BLaER1 (cell line): ENCODE data around the gene HCAR2.
A peak's percentile ranks its signal among the peaks of the same experiment; 100 is the strongest.
"Not testable (repeated sequence)": the region's sequence is repeated elsewhere in the genome, so short reads cannot be mapped to it uniquely, and the experiment has no call there.

Source experiments
- H3K27ac ChIP-seq: shearing (Covaris generic); formaldehyde crosslinking; 2 replicates; pipeline ENCODE4 v1.8.1; 2022
- H3K27me3 ChIP-seq: shearing (Covaris generic); formaldehyde crosslinking; 2 replicates; pipeline ENCODE4 v1.8.1; 2022
- H3K36me3 ChIP-seq: shearing (Covaris generic); formaldehyde crosslinking; 2 replicates; pipeline ENCODE4 v1.8.1; 2022
- H3K4me1 ChIP-seq: shearing (Covaris generic); formaldehyde crosslinking; 2 replicates; pipeline ENCODE4 v1.8.1; 2022
- H3K4me2 ChIP-seq: shearing (Covaris generic); formaldehyde crosslinking; 2 replicates; pipeline ENCODE4 v1.8.1; 2022
- H3K4me3 ChIP-seq: shearing (Covaris generic); formaldehyde crosslinking; 2 replicates; pipeline ENCODE4 v1.8.1; 2022
- H3K9ac ChIP-seq: shearing (Covaris generic); formaldehyde crosslinking; 2 replicates; pipeline ENCODE4 v1.8.1; 2022
- H3K9me3 ChIP-seq: shearing (Covaris generic); formaldehyde crosslinking; 2 replicates; pipeline ENCODE4 v1.8.1; 2022
- H4K20me1 ChIP-seq: shearing (Covaris generic); formaldehyde crosslinking; 2 replicates; pipeline ENCODE4 v1.8.1; 2022
- Cebpa-rat ChIP-seq: shearing (Covaris generic); IDR thresholded peaks from 2 replicates; pipeline ENCODE4 v1.8.1; 2022

Gene HCAR2

DNA sequence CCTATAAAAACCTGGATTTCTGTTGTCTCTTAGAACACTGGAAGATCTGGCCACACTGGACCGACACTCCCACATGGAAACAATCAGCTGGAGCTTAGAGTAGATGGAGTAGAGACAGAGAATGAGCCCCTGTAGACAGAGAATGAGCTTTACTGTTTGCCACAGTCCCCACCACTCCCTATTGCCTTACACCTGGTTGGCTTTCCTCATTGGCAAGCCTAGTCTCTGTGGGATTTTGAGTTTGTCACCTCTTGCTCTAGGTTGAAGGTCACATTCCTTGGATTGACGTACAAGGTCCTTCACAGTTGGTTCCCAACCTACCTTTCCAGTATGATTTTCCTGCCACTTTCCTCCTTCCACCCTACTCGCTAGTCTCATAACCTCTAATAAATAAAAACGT is 29.5 kb upstream of the HCAR2 start:
- Histone ChIP-seq H3K36me3 (no peaks in the 10 kb centered on the region), H3K27me3 (no peaks in the 10 kb centered on the region), H3K27ac (no peak overlapping the region), H3K4me3 (no peak overlapping the region), H3K4me1 (peaks cover 19% of the 10 kb centered on the region), H3K9ac (no peak overlapping the region), H4K20me1 (no peaks in the 10 kb centered on the region), H3K9me3 (no peaks in the 10 kb centered on the region), H3K4me2 (no peak overlapping the region)
- TF ChIP-seq Cebpa-rat, result no peak

GRCh38 chr12:122732170-122732569 is 29.0 kb upstream of the HCAR2 start:
- Histone ChIP-seq H3K9ac (no peak overlapping the region), H3K4me2 (no peak overlapping the region), H4K20me1 (no peaks in the 10 kb centered on the region), H3K27ac (no peak overlapping the region), H3K9me3 (no peaks in the 10 kb centered on the region), H3K4me1 (peaks cover 19% of the 10 kb centered on the region), H3K36me3 (no peaks in the 10 kb centered on the region), H3K4me3 (no peak overlapping the region), H3K27me3 (no peaks in the 10 kb centered on the region)
- no peak for TF ChIP-seq Cebpa-rat

- Histone ChIP-seq H3K4me3 (no peak within 1 kb of the TSS), H3K9me3 (no peaks in the 10 kb centered on the region), H3K36me3 (no peaks in the 10 kb centered on the region), H3K4me1 (peaks cover 32% of the 10 kb centered on the region), H3K4me2 (no peak within 1 kb of the TSS), H3K27me3 (no peaks in the 10 kb centered on the region), H3K27ac (no peak within 1 kb of the TSS), H3K9ac (no peak within 1 kb of the TSS), H4K20me1 (no peaks in the 10 kb centered on the region)
- no peak for TF ChIP-seq Cebpa-rat
Measured at GRCh38 chr12:122730215-122731014, 27.3 kb upstream of the HCAR2 start, which contains the start of gene HCAR1. Gene HCAR1 (minus strand): TSS chr12:122730844. CDS start chr12:122730339, 505 bp downstream.

DNA sequence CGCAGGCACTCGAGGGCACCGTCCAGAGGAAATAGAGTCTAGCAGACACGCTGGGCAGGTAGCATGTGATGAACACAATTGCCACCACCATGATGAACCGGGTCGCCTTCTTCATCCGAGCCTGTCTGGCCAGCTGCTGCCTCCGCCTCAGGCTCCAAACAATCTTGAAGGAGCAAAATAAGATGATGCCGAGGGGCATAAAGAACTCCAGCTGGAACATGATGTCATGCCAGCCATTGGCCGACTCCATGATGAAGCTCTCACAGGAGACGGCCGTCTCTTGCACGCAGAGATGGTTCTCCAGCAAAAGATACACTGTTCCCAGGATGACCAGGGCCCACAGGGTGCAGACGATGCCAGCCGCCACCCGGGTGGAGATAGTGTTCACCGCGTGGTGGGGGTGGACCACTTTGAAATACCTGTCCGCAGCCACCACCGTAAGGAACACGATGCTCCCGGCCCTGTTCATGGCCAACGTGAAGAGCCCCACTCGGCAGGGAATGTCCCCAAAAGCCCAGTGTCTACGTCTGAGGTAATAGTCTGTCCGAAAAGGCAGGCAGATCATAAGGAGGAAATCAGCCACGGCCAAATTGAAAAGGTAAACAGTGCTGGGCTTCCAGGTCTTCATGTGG is 26.5 kb upstream of the HCAR2 start:
- Histone ChIP-seq H3K4me1 (peaks cover 39% of the 10 kb centered on the region), H3K36me3 (no peaks in the 10 kb centered on the region), H3K27me3 (no peaks in the 10 kb centered on the region), H3K27ac (no peak overlapping the region), H3K9me3 (no peaks in the 10 kb centered on the region), H4K20me1 (no peaks in the 10 kb centered on the region), H3K4me3 (no peak overlapping the region), H3K9ac (no peak overlapping the region), H3K4me2 (no peak overlapping the region)
- no peak for TF ChIP-seq Cebpa-rat

GRCh38 chr12:122726080-122726558 is 23.0 kb upstream of the HCAR2 start:
- Histone ChIP-seq H4K20me1 (no peaks in the 10 kb centered on the region), H3K9ac (peak overlapping the region; percentile 42), H3K36me3 (no peaks in the 10 kb centered on the region), H3K9me3 (no peaks in the 10 kb centered on the region), H3K27ac (peak overlapping the region; percentile 42; the same call in 1 of the 2 replicates), H3K4me3 (no peak overlapping the region), H3K27me3 (no peaks in the 10 kb centered on the region), H3K4me1 (peaks cover 42% of the 10 kb centered on the region), H3K4me2 (peak overlapping the region; percentile 73)
- no peak for TF ChIP-seq Cebpa-rat

DNA sequence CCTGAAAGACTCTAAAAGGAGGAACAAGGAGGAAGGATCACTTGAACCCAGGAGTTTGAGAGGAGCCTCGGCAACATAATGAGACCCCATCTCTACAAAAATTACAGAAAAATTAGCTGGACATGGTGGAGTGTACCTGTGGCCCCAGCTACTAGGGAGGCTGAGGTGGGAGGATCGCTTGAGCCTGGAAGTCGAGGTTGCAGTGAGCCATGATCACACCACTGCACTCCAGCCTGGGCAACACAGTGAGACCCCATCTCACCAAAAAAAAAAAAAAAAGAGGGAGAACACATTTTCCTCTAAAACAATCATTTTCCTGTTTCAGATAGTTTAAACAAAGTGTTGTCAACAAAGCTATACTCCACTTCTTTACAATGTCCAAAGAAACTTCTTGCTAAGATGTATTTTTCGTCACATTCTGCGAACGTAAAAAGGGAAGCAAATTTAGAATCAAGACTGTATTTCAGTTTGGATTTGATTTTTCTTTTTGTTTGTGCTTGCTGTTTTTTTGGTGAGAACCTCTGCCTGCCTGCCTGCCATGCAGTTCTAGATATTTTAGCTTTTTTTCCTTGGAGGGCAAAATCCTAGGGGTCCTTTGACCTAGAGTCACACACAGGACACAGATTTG is 22.4 kb upstream of the HCAR2 start:
- no peaks in the 10 kb centered on the region for H3K36me3 ChIP-seq
- no peak overlapping the region for H3K4me3 ChIP-seq
- H3K27ac ChIP-seq, result peak overlapping the region; percentile 42; the same call in 1 of the 2 replicates
- peak overlapping the region; percentile 73 for H3K4me2 ChIP-seq
- peaks cover 42% of the 10 kb centered on the region for H3K4me1 ChIP-seq
- peak overlapping the region; percentile 42; the same call in 1 of the 2 replicates for H3K9ac ChIP-seq
- no peak for TF ChIP-seq Cebpa-rat
- H4K20me1 ChIP-seq, result no peaks in the 10 kb centered on the region
- H3K27me3 ChIP-seq, result no peaks in the 10 kb centered on the region
- H3K9me3 ChIP-seq, result no peaks in the 10 kb centered on the region

DNA sequence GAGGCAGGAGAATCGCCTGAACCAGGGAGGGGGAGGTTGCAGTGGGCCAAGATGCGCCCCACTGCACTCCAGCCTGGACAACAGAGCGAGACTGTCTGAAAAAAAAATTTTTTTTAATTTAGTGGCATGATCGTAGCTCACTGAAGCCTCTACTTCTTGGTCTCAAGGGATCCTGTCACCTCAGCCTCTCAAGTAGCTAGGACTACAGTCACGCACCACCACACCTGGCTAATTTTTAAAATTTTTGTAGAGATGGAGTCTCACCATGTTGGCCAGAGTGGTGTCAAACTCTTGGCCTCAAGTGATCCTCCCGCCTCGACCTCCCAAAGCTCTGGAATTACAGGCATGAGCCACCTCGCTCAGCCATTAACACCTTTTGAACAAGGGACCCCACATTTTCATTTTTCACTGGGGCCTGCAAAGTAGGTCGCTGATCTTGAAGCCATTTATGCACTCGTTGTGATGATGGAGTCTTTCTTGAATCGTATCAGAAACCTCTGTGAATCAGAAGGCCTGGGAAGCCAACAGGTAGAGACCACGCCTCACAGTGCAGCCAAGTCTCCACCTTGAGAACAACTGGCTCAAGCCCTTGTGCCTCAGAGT is 21.6 kb upstream of the HCAR2 start:
- TF ChIP-seq Cebpa-rat, result no peak
- Histone ChIP-seq H3K9ac (no peak overlapping the region), H3K36me3 (no peaks in the 10 kb centered on the region), H3K27me3 (no peaks in the 10 kb centered on the region), H4K20me1 (no peaks in the 10 kb centered on the region), H3K27ac (peak overlapping the region; percentile 19; the same call in 1 of the 2 replicates), H3K4me3 (no peak overlapping the region), H3K4me1 (peaks cover 42% of the 10 kb centered on the region), H3K4me2 (peak overlapping the region; percentile 73), H3K9me3 (no peaks in the 10 kb centered on the region)

DNA sequence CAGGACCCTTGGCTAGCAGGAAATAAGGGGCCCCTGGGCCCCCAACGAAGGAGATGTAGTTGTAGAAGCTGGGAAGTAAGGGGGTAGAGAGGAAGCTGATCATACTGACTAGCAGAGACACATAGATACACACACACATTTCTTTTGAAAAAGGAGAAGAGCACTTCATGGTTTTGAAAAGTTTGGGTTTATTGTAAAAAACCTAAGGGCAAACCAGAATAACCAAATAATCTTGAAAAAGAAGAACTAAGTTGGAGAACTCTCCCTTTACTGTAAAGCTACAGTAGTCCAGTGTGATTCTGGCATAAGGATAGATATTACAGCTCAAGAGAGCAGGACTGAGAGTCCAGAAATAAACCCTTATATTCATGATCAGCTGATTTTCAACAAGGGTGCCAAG is 19.2 kb upstream of the HCAR2 start:
- no peaks in the 10 kb centered on the region for H3K27me3 ChIP-seq
- no peaks in the 10 kb centered on the region for H3K36me3 ChIP-seq
- TF ChIP-seq Cebpa-rat, result no peak
- H3K4me1 ChIP-seq, result peaks cover 42% of the 10 kb centered on the region
- H3K27ac ChIP-seq, result no peak overlapping the region
- no peak overlapping the region for H3K9ac ChIP-seq
- H3K4me3 ChIP-seq, result no peak overlapping the region
- no peaks in the 10 kb centered on the region for H3K9me3 ChIP-seq
- H4K20me1 ChIP-seq, result no peaks in the 10 kb centered on the region
- H3K4me2 ChIP-seq, result no peak overlapping the region

GRCh38 chr12:122721057-122721545 is 17.9 kb upstream of the HCAR2 start:
- Histone ChIP-seq H3K9me3 (no peaks in the 10 kb centered on the region), H3K9ac (no peak overlapping the region), H3K36me3 (no peaks in the 10 kb centered on the region), H3K27me3 (no peaks in the 10 kb centered on the region), H3K4me1 (peaks cover 37% of the 10 kb centered on the region), H4K20me1 (no peaks in the 10 kb centered on the region), H3K4me2 (no peak overlapping the region), H3K4me3 (no peak overlapping the region), H3K27ac (no peak overlapping the region)
- no peak for TF ChIP-seq Cebpa-rat

DNA sequence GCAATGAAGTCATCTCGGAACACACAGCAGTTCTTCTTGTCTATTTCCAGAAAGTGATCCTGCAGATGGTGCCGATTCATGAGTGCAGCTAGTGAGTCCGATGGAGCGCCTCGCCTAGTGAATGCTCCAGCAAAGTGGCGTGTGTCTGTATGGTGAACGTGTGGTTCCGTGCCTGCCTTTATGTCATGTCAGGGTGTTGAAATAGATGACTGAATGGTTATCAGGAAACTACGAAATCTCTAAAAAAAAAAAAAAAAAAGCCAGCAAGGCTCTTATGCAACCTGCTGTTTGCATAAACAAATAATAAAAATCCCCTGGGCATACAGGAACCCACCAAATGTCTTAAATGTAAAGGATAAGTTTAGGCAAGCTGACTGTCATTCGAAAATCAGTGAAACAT is 13.5 kb upstream of the HCAR2 start, which contains the start of gene HCAR3:
HCAR3 (minus strand) TSS at position 154 of the 400 bp plus-strand sequence; CDS start at position 80, 74 bp downstream.
- not testable (repeated sequence) for H3K9ac ChIP-seq, H3K27me3 ChIP-seq, H3K4me2 ChIP-seq

DNA sequence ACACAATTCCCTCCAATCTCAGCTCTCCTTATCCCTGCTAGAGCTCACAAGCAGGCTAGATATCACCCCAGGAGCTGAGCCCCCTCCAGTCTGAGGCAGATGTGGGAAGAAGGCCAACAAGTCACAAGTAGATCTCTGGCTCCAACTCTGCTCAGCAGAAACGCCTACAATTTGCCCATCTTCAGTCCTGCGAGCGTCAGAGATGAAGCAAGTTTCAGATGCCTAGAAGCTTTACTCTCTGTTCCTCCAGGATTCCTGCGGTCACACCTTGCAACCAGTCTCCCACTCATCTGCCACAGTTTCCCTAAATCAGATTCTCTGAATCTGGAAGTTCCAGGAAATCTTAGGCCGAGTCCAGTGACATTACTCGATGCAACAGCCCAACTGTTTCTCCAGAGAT is 12.1 kb upstream of the HCAR2 start:
- not testable (repeated sequence) for H3K27me3 ChIP-seq, H3K4me3 ChIP-seq, H3K4me2 ChIP-seq, H3K36me3 ChIP-seq, H3K27ac ChIP-seq, H3K9me3 ChIP-seq, H4K20me1 ChIP-seq, H3K9ac ChIP-seq, H3K4me1 ChIP-seq

More for the DNA sequence above, 13.5 kb upstream of the HCAR2 start, which contains the start of gene HCAR3:
- H3K9me3 ChIP-seq, H3K4me3 ChIP-seq, H3K36me3 ChIP-seq, H3K4me1 ChIP-seq, H3K27ac ChIP-seq, H4K20me1 ChIP-seq: not testable (repeated sequence)

- not testable (repeated sequence) for H3K4me2 ChIP-seq, H3K9me3 ChIP-seq, H4K20me1 ChIP-seq, H3K36me3 ChIP-seq, H3K4me1 ChIP-seq, H3K27ac ChIP-seq, H3K27me3 ChIP-seq, H3K9ac ChIP-seq, H3K4me3 ChIP-seq
Measured at GRCh38 chr12:122713491-122714188, 10.5 kb upstream of the HCAR2 start.

DNA sequence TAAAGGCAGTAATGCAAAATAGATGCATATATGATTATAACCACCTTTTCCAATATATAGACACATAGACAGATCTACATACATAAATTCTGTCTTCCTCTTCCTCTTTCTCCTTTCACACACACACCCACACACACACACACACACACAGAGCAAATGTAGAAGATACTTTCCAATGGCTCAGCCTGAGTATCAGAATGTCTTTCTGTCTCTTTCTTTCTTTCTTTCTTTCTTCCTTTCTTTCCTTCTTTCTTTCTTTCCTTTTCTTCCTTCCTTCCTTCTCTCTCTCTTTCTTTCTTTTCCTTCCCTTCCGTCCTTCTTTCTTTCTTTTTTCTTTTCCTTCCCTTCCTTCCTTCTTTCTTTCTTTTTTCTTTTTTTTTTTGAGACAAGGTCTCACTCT is 8.1 kb upstream of the HCAR2 start:
- H4K20me1 ChIP-seq, H3K9ac ChIP-seq, H3K4me2 ChIP-seq, H3K9me3 ChIP-seq, H3K4me3 ChIP-seq, H3K4me1 ChIP-seq, H3K27me3 ChIP-seq, H3K36me3 ChIP-seq, H3K27ac ChIP-seq: not testable (repeated sequence)
